OCI-LY7 (cell line): Measurements from ENCODE around the gene MARK3. TPM values are rescaled to one million over a fixed set of nuclear protein-coding genes. Genes with fewer than 3 reads are reported as not detected.

Experiments used
- BruUV-seq: library from RNA; stranded (reverse); fragments of 400-500 nt; replicated peaks from 2 replicates; lab custom pipeline; 2021; lab: Mats Ljungman, UMichigan
- CTCF ChIA-PET: fragments of 300-600 bp; sonication (Branson Sonifier 250); formaldehyde crosslinking; loops from one replicate; lab custom pipeline; 2022; ENCODE audit warnings: antibody characterized with exemption; ENCODE audit not compliant: unreplicated experiment; lab: Charles Lee
- POLR2A ChIA-PET: fragments of 300-600 bp; sonication (Branson Sonifier 250); formaldehyde crosslinking; loops from one replicate; lab custom pipeline; 2022; ENCODE audit warnings: antibody characterized with exemption; lab: Charles Lee
- DNase-seq: peaks from one replicate; pipeline ENCODE4 v3.0.0-alpha.2; 2015; ENCODE audit warnings: low spot score
- H2AFZ ChIP-seq: fragments of 200-600 bp; sonication (generic), shearing (Covaris generic); 2 replicates; pipeline ENCODE4 v1.6.1; 2014; ENCODE audit warnings: mild to moderate bottlenecking, antibody characterized with exemption, low read length, moderate library complexity
- H3K27ac ChIP-seq: fragments of 200-600 bp; sonication (generic); 2 replicates; pipeline ENCODE4 v1.5.1; 2014; ENCODE audit warnings: mixed run types, low read depth, mild to moderate bottlenecking, moderate library complexity, low read length, inconsistent platforms; ENCODE audit not compliant: poor library complexity, severe bottlenecking
- H3K36me3 ChIP-seq: fragments of 200-600 bp; sonication (generic); 2 replicates; pipeline ENCODE4 v1.6.1; 2014; ENCODE audit warnings: mild to moderate bottlenecking, antibody characterized with exemption, low read length, moderate library complexity, mixed read lengths; ENCODE audit not compliant: insufficient read depth
- H3K4me1 ChIP-seq: fragments of 200-600 bp; sonication (generic); 2 replicates; pipeline ENCODE4 v1.5.1; 2014; ENCODE audit warnings: mild to moderate bottlenecking, low read length; ENCODE audit not compliant: insufficient read depth, poor library complexity, severe bottlenecking
- H3K4me2 ChIP-seq: fragments of 200-600 bp; sonication (generic); 2 replicates; pipeline ENCODE4 v1.6.1; 2014; ENCODE audit warnings: mild to moderate bottlenecking, low read length
- H3K4me3 ChIP-seq: fragments of 200-600 bp; sonication (generic); 2 replicates; pipeline ENCODE4 v1.5.1; 2014; ENCODE audit warnings: mild to moderate bottlenecking, low read depth, low read length; ENCODE audit not compliant: poor library complexity, severe bottlenecking
- H3K79me2 ChIP-seq: fragments of 200-600 bp; sonication (generic); 2 replicates; pipeline ENCODE4 v1.6.1; 2016; ENCODE audit warnings: low read depth, mild to moderate bottlenecking, low read length, moderate library complexity, mixed read lengths; ENCODE audit not compliant: insufficient read depth
- H3K9me2 ChIP-seq: fragments of 200-600 bp; sonication (generic); 2 replicates; pipeline ENCODE4 v1.6.1; 2016; ENCODE audit warnings: mild to moderate bottlenecking, low read length, mixed read lengths; ENCODE audit not compliant: insufficient read depth
- H3K9me3 ChIP-seq: fragments of 200-600 bp; sonication (generic); 2 replicates; pipeline ENCODE4 v1.6.1; 2014; ENCODE audit warnings: mild to moderate bottlenecking, mixed run types, low read length, mixed read lengths
- H4K20me1 ChIP-seq: fragments of 200-600 bp; sonication (generic); 2 replicates; pipeline ENCODE4 v1.6.1; 2014; ENCODE audit warnings: mild to moderate bottlenecking, antibody characterized with exemption, low read length, moderate library complexity, mixed read lengths; ENCODE audit not compliant: insufficient read depth
- EZH2phosphoT487 ChIP-seq: fragments of 200-600 bp; sonication (generic); IDR thresholded peaks from 2 replicates; pipeline ENCODE4 v1.6.1; 2018; ENCODE audit warnings: low read depth, borderline replicate concordance, mild to moderate bottlenecking, mixed run types, antibody characterized with exemption, low read length, moderate library complexity, mixed read lengths
- intact Hi-C: fragments of 100-400 bp; cut with micrococcal nuclease; formaldehyde crosslinking; loops from one replicate; pipeline ENCODE4 v1.10.0; 2022; ENCODE audit not compliant: unreplicated experiment
- total RNA-seq, 2 experiments: library from RNA; depleted of rRNA in 1 of 2; stranded (reverse); fragments of >200 nt in 1 of 2; shearing (Covaris generic) in 1 of 2; gene quantifications; 2 replicates each; pipeline ENCODE4 v1.2.3, GENCODE V29; 2014 to 2022
- TF ChIP-seq, protein P1 (sequence below): fragments of 200-600 bp; sonication (generic); conservative IDR thresholded peaks from 2 replicates; pipeline ENCODE4 v1.5.1; 2014; ENCODE audit warnings: mild to moderate bottlenecking, antibody characterized with exemption, low read length, moderate library complexity, mixed read lengths

MARK3 gene
- total RNA-seq, 2 experiments from 2014 or later, result 70.8 to 83.6 TPM

DNA sequence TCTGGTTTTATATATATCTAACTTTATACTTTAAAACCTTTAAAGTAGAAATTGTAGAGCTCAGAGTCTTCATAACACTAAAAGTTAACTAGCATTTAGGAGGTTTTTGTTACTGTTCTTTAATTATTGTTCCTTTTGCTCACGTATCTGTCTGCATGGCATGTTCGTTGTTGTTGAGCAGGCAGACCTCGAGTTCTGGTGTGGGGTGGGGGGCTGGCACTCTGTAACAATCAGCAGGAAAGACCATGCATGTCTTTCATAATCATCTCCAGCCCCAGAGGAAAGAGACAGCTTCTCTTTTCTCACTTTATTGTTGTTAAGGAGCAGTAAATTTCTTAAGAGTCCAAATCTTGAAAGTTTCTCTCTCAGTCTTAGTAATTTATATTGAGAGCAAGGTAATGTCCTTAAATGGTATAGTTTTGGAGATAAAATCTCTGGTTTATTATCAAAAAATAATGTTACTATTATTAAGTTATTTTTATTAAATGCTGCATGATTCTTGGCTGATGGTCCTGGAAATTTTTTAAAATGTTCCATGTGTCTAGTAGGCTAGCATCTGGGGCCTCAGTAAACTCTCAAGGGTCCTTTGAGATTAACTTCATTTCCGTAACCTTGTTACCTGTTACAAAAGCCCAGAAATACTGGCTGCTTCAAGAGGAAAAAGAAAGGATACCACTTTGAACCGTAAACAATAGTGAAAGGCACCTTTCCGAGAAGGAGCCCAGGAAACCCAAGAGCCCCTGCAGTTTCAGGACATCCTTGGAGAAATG, 107.1 kb downstream of the MARK3 start:
- no peak overlapping the region for H2AFZ ChIP-seq
- H3K36me3 ChIP-seq, result peaks cover 64% of the 10 kb centered on the region
- no peaks in the 10 kb centered on the region for H3K9me2 ChIP-seq
- POLR2A ChIA-PET, result no interaction called here
- H3K4me1 ChIP-seq, result no peaks in the 10 kb centered on the region
- H3K4me3 ChIP-seq, result no peak overlapping the region
- no peak overlapping the region for H3K27ac ChIP-seq
- no TSS peak for BruUV-seq
- TF ChIP-seq, protein P1, sequence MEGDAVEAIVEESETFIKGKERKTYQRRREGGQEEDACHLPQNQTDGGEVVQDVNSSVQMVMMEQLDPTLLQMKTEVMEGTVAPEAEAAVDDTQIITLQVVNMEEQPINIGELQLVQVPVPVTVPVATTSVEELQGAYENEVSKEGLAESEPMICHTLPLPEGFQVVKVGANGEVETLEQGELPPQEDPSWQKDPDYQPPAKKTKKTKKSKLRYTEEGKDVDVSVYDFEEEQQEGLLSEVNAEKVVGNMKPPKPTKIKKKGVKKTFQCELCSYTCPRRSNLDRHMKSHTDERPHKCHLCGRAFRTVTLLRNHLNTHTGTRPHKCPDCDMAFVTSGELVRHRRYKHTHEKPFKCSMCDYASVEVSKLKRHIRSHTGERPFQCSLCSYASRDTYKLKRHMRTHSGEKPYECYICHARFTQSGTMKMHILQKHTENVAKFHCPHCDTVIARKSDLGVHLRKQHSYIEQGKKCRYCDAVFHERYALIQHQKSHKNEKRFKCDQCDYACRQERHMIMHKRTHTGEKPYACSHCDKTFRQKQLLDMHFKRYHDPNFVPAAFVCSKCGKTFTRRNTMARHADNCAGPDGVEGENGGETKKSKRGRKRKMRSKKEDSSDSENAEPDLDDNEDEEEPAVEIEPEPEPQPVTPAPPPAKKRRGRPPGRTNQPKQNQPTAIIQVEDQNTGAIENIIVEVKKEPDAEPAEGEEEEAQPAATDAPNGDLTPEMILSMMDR, result no peak
- TF ChIP-seq EZH2phosphoT487, result no peak
- H3K9me3 ChIP-seq, result no peaks in the 10 kb centered on the region
- no peaks in the 10 kb centered on the region for H4K20me1 ChIP-seq
- DNase-seq, result no peak
- CTCF ChIA-PET, result no interaction called here
- no peaks in the 10 kb centered on the region for H3K79me2 ChIP-seq
- intact Hi-C loops, result no loop called here
- H3K4me2 ChIP-seq, result no peak overlapping the region

GRCh38 chr14:103495854-103496253, 110.6 kb downstream of the MARK3 start:
- no peaks in the 10 kb centered on the region for H4K20me1 ChIP-seq
- TF ChIP-seq EZH2phosphoT487, result no peak
- TF ChIP-seq, protein P1, result no peak
- H3K27ac ChIP-seq, result no peak overlapping the region
- no peaks in the 10 kb centered on the region for H3K4me1 ChIP-seq
- no peak overlapping the region for H3K4me3 ChIP-seq
- H3K36me3 ChIP-seq, result peaks cover 67% of the 10 kb centered on the region
- ChIA-PET POLR2A (no interaction called here), CTCF (no interaction called here)
- intact Hi-C loops, result no loop called here
- H3K9me3 ChIP-seq, result no peaks in the 10 kb centered on the region
- no peaks in the 10 kb centered on the region for H3K9me2 ChIP-seq
- DNase-seq, result no peak
- H3K4me2 ChIP-seq, result no peak overlapping the region
- H3K79me2 ChIP-seq, result no peaks in the 10 kb centered on the region
- BruUV-seq, result no TSS peak
- no peak overlapping the region for H2AFZ ChIP-seq

DNA sequence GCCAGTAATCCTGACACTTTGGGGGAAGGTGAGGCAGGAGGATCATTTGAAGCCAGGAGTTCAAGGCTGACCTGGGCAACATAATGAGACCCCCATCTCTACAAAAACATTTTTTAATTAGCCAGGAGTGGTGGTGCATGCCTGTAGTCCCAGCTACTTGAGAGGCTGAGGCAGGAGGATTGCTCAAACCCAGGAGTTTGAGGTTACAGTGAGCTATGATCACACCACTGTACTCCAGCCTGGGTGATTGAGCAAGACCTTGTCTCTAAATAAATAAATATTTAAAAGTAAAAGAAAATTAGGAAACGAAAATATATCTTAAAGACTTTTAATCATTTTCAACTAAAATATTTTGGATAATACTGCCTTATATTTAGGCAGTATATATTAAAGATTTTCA, 111.6 kb downstream of the MARK3 start:
- Histone ChIP-seq H4K20me1 (no peaks in the 10 kb centered on the region), H3K9me2 (no peaks in the 10 kb centered on the region), H2AFZ (no peak overlapping the region), H3K4me3 (no peak overlapping the region), H3K36me3 (peaks cover 67% of the 10 kb centered on the region), H3K4me2 (no peak overlapping the region), H3K9me3 (no peaks in the 10 kb centered on the region), H3K4me1 (no peaks in the 10 kb centered on the region), H3K27ac (no peak overlapping the region), H3K79me2 (no peaks in the 10 kb centered on the region)
- ChIA-PET POLR2A (interaction anchor here (1.1 kb wide), 1 partner anchor 65 kb away, joined by 3 read pairs; no protein-coding TSS in a partner anchor), CTCF (no interaction called here)
- intact Hi-C loops, result no loop called here
- BruUV-seq, result no TSS peak
- no peak for TF ChIP-seq EZH2phosphoT487
- TF ChIP-seq, protein P1, result no peak
- no peak for DNase-seq
